Urinary bladder (tissue), 4 donors: ENCODE results near the gene FRMD4B. TPM values are rescaled to one million over a fixed set of nuclear protein-coding genes. Genes with fewer than 3 reads are reported as not detected.

Source experiments
- DNase-seq: peaks from one replicate; pipeline ENCODE4 v3.0.0-alpha.2; 2015; ENCODE audit errors: extremely low spot score
- H3K27ac ChIP-seq: one replicate; pipeline ENCODE4 v1.5.1; 2013; ENCODE audit warnings: low read depth, mild to moderate bottlenecking, moderate library complexity
- H3K36me3 ChIP-seq: one replicate; pipeline ENCODE4 v1.6.1; 2013; ENCODE audit warnings: mild to moderate bottlenecking, moderate library complexity; ENCODE audit not compliant: insufficient read depth
- H3K4me1 ChIP-seq: one replicate; pipeline ENCODE4 v1.6.1; 2013; ENCODE audit warnings: mild to moderate bottlenecking, moderate library complexity; ENCODE audit not compliant: insufficient read depth
- H3K4me3 ChIP-seq: one replicate; pipeline ENCODE4 v1.5.1; 2013; ENCODE audit warnings: low read depth, low read length
- WGBS: extraction: QIAGEN DNeasy Blood & Tissue Kit; methylation state at CpG from one replicate; pipeline ENCODE4 v1.1.7; 2013; 5-methylcytosine and 5-hydroxymethylcytosine counted together
- polyA plus RNA-seq: library from polyadenylated mRNA; stranded (reverse); fragments of 200-250 nt; gene quantifications from one replicate; pipeline ENCODE4 v1.2.3, GENCODE V29; 2013
- total RNA-seq: library from RNA; depleted of rRNA; stranded (reverse); fragments of >200 nt; gene quantifications from one replicate; pipeline ENCODE4 v1.2.3, GENCODE V29; 2014
- donor health status: healthy with polysubstance abuse.
- donor health status: healthy.

The FRMD4B gene
- total and polyA plus RNA-seq, 2 donors = 5.9 to 39.1 TPM

DNA sequence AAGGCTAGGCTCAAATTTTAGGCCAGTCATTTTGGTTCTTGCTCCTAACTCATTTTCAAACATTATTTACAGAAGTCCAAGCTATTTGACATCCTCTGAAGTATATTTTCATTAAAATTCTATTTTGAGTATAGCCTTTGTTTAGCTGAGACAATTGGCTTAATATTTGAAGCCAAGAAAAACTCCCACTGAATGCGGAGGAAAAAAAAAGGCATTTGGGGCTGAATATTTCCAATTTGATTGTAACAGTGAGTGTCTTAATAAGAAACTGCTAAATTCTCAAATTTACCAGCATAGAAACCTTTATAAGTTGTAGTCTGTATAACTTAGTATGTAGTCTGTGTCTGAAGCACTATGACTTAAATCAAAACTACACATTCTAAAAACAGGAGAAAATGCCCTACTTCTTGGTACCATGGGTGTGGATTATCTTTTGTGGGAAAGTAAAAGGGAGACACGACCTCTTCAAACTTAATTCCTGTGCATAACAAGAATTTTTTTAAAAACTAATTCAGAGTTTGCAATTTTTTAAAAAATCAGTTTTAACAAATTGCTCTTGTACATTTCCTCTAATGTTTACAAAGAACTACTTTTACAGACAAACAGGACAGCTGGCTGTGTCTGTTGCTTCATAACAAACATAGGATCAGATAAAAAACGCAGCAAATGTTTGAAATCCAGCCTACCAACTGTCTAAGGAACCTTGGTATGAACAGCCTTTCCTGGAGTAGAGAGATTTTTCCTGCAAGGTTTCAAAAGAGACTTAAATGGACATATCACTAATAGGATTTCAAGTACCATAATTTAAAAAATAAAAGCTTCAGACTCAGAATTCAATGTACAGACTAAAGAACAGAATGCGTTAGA is 210.8 kb downstream of the FRMD4B start:
- Histone ChIP-seq H3K36me3 (no peaks in the 10 kb centered on the region), H3K4me1 (peaks cover 1% of the 10 kb centered on the region), H3K27ac (no peak overlapping the region), H3K4me3 (no peak overlapping the region)
- DNase-seq = no peak
- 65% methylated on average over 4 of the region's 4 CpGs for WGBS

- Histone ChIP-seq H3K27ac (no peak overlapping the region), H3K36me3 (no peaks in the 10 kb centered on the region), H3K4me3 (no peak overlapping the region), H3K4me1 (peaks cover 1% of the 10 kb centered on the region)
- WGBS = 67% methylated on average over 2 of the region's 2 CpGs
- no peak for DNase-seq
These were observed 211.4 kb downstream of the FRMD4B start for GRCh38 chr3:69174445-69174844.

DNA sequence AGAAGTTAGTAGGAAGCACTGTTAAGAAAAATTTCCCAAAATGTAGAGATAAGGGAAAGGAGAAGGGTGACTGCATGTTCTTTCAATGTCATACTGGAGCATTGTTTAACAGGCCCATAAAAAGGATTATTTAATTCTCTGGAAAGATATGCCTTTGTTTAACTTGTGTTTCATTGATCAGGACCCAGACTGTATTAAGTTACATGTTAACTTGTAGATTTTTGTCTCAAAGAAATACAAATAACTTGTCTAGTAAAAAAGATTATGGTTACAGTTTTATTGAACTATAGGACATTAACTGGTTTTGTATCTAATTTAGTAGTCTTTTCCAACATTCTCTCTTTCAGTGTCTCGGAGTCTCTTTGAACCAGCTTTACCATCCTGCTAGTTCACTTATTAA is 213.8 kb downstream of the FRMD4B start:
- Histone ChIP-seq H3K27ac (no peak overlapping the region), H3K4me1 (peaks cover 1% of the 10 kb centered on the region), H3K4me3 (no peak overlapping the region), H3K36me3 (no peaks in the 10 kb centered on the region)
- no peak for DNase-seq
- WGBS = 73% methylated on average over 1 of the region's 1 CpG

GRCh38 chr3:69166446-69166845 is 219.4 kb downstream of the FRMD4B start:
- Histone ChIP-seq H3K36me3 (no peaks in the 10 kb centered on the region), H3K27ac (no peak overlapping the region), H3K4me3 (no peak overlapping the region), H3K4me1 (no peaks in the 10 kb centered on the region)
- no peak for DNase-seq
- 89% methylated on average over 1 of the region's 1 CpG for WGBS

DNA sequence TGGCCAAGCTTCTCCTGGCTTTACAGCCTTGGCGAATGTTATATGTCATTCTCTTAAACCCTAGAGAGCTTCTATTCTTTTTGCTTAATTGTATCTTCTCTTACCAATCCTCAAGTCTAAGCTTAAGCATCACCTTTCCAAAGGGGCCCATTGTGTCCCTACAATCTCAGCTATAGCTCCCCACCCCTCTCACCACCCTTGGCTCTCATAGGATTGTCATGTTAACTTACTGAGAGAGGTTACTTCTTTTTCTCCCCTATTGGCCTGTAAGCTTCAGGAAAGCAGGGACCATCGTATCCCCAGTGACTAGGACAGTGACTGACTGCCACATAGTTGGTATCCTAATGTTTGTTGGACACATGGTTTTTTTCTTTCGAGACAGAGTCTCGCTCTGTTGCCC is 220.1 kb downstream of the FRMD4B start:
- H3K36me3 ChIP-seq = no peaks in the 10 kb centered on the region
- no peak overlapping the region for H3K4me3 ChIP-seq
- 98% methylated on average over 4 of the region's 4 CpGs for WGBS
- no peak overlapping the region for H3K27ac ChIP-seq
- no peak for DNase-seq
- no peaks in the 10 kb centered on the region for H3K4me1 ChIP-seq

- H3K4me3 ChIP-seq = no peak overlapping the region
- H3K4me1 ChIP-seq = no peaks in the 10 kb centered on the region
- H3K27ac ChIP-seq = no peak overlapping the region
- DNase-seq = no peak
- no peaks in the 10 kb centered on the region for H3K36me3 ChIP-seq
These were observed 221.6 kb downstream of the FRMD4B start for GRCh38 chr3:69164296-69164695.

GRCh38 chr3:69162308-69162980 is 223.4 kb downstream of the FRMD4B start:
- H3K27ac ChIP-seq = no peak overlapping the region
- H3K36me3 ChIP-seq = no peaks in the 10 kb centered on the region
- 94% methylated on average over 2 of the region's 2 CpGs for WGBS
- H3K4me1 ChIP-seq = no peaks in the 10 kb centered on the region
- no peak overlapping the region for H3K4me3 ChIP-seq
- no peak for DNase-seq

GRCh38 chr3:69161587-69162307 is 224.1 kb downstream of the FRMD4B start:
- Histone ChIP-seq H3K36me3 (no peaks in the 10 kb centered on the region), H3K27ac (no peak overlapping the region), H3K4me3 (no peak overlapping the region), H3K4me1 (no peaks in the 10 kb centered on the region)
- 39% methylated on average over 5 of the region's 5 CpGs for WGBS
- peak; percentile 32 for DNase-seq

GRCh38 chr3:69160525-69160924 is 225.4 kb downstream of the FRMD4B start:
- H3K27ac ChIP-seq = no peak overlapping the region
- no peaks in the 10 kb centered on the region for H3K36me3 ChIP-seq
- WGBS = 84% methylated on average over 4 of the region's 4 CpGs
- DNase-seq = no peak
- no peaks in the 10 kb centered on the region for H3K4me1 ChIP-seq
- no peak overlapping the region for H3K4me3 ChIP-seq

GRCh38 chr3:69160107-69160506 is 225.8 kb downstream of the FRMD4B start:
- 89% methylated on average over 2 of the region's 2 CpGs for WGBS
- Histone ChIP-seq H3K27ac (no peak overlapping the region), H3K4me1 (no peaks in the 10 kb centered on the region), H3K4me3 (no peak overlapping the region), H3K36me3 (no peaks in the 10 kb centered on the region)
- no peak for DNase-seq

DNA sequence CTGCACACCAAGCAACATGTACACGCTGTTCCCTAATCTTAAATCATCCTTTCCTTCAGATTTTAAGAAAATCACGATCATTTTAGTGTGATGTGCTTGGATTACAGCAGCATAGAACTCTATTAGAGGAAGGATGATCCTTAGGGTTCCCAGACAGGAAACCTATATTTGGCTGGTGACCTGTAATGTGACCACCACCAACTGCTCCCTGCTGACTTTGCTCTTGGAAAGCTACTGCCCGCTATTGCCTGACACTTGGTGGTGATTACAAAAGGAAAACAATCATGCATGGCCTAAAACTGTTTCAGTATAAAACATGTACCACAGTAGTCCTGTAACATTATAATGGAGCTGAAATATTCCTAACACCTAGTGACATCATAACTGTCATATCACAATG is 236.3 kb downstream of the FRMD4B start:
- H3K27ac ChIP-seq = no peak overlapping the region
- no peaks in the 10 kb centered on the region for H3K36me3 ChIP-seq
- 90% methylated on average over 3 of the region's 3 CpGs for WGBS
- H3K4me1 ChIP-seq = no peaks in the 10 kb centered on the region
- no peak for DNase-seq
- H3K4me3 ChIP-seq = no peak overlapping the region

- H3K27ac ChIP-seq = no peak overlapping the region
- no peaks in the 10 kb centered on the region for H3K36me3 ChIP-seq
- DNase-seq = no peak
- H3K4me3 ChIP-seq = no peak overlapping the region
- no peaks in the 10 kb centered on the region for H3K4me1 ChIP-seq
These were observed 240.2 kb downstream of the FRMD4B start for GRCh38 chr3:69145688-69146087.

- H3K4me3 ChIP-seq = no peak overlapping the region
- no peak overlapping the region for H3K27ac ChIP-seq
- no peak for DNase-seq
- H3K36me3 ChIP-seq = no peaks in the 10 kb centered on the region
- WGBS = 68% methylated on average over 3 of the region's 3 CpGs
- H3K4me1 ChIP-seq = no peaks in the 10 kb centered on the region
These were observed 241.2 kb downstream of the FRMD4B start for GRCh38 chr3:69144631-69145245.
